8988T (cell line): ENCODE results near the gene TSPAN10.
"Not testable (repeated sequence)": the region's sequence is repeated elsewhere in the genome, so short reads cannot be mapped to it uniquely, and the experiment has no call there.

Experiments used
- DNase-seq: peaks from one replicate; pipeline ENCODE4 v3.0.0; 2011

The TSPAN10 gene

GRCh38 chr17:81636505-81637288 is at the start of gene TSPAN10, which contains the start of gene NPLOC4:
TSS of gene TSPAN10 (plus strand) at chr17:81637196. CDS start at chr17:81642413, 5,217 bp downstream.
TSS of gene NPLOC4 (minus strand) at chr17:81637112. CDS start at chr17:81636930, 182 bp downstream.
- DNase-seq = peak; percentile 89

GRCh38 chr17:81589612-81590011 is 47.4 kb upstream of the TSPAN10 start:
- no peak for DNase-seq

GRCh38 chr17:81590121-81590520 is 46.9 kb upstream of the TSPAN10 start:
- DNase-seq = no peak

- DNase-seq = no peak
These were observed 45.0 kb upstream of the TSPAN10 start for GRCh38 chr17:81591971-81592370.

- DNase-seq = no peak
These were observed 43.7 kb upstream of the TSPAN10 start for GRCh38 chr17:81593105-81593871.

GRCh38 chr17:81599719-81600486 is 37.1 kb upstream of the TSPAN10 start:
- DNase-seq = no peak

GRCh38 chr17:81601525-81602120 is 35.4 kb upstream of the TSPAN10 start:
- no peak for DNase-seq

- no peak for DNase-seq
These were observed 33.0 kb upstream of the TSPAN10 start for GRCh38 chr17:81603846-81604610.

- DNase-seq = no peak
These were observed 29.6 kb upstream of the TSPAN10 start for GRCh38 chr17:81607431-81607830.

- DNase-seq = no peak
These were observed 28.9 kb upstream of the TSPAN10 start for GRCh38 chr17:81608082-81608481.

GRCh38 chr17:81608605-81609004 is 28.4 kb upstream of the TSPAN10 start:
- DNase-seq = no peak

GRCh38 chr17:81609541-81610311 is 27.3 kb upstream of the TSPAN10 start:
- DNase-seq = no peak

GRCh38 chr17:81612172-81612970 is 24.6 kb upstream of the TSPAN10 start:
- no peak for DNase-seq

- DNase-seq = no peak
These were observed 21.5 kb upstream of the TSPAN10 start for GRCh38 chr17:81615401-81615930.

GRCh38 chr17:81616877-81617276 is 20.1 kb upstream of the TSPAN10 start:
- no peak for DNase-seq

GRCh38 chr17:81618307-81618706 is 18.7 kb upstream of the TSPAN10 start:
- not testable (repeated sequence) for DNase-seq

- no peak for DNase-seq
These were observed 15.4 kb upstream of the TSPAN10 start for GRCh38 chr17:81621494-81622130.

- no peak for DNase-seq
These were observed 6.7 kb upstream of the TSPAN10 start for GRCh38 chr17:81630274-81630673.

GRCh38 chr17:81631482-81631881 is 5.5 kb upstream of the TSPAN10 start:
- no peak for DNase-seq

- no peak for DNase-seq
These were observed 1.6 kb upstream of the TSPAN10 start for GRCh38 chr17:81635431-81635830.
